Measurements from ENCODE around the gene LTBR. TPM values are rescaled to one million over a fixed set of nuclear protein-coding genes. Genes with fewer than 3 reads are reported as not detected.

The LTBR gene
- total RNA-seq, 1 donor from 2014 or later, result 23.5 TPM

- no peaks in the 10 kb centered on the region for H3K9me3 ChIP-seq (replicated peaks)
- no peaks in the 10 kb centered on the region for H3K27me3 ChIP-seq (ENCODE audit: low read depth)
- no peaks in the 10 kb centered on the region for H3K36me3 ChIP-seq
- no peak for DNase-seq
- peaks cover 14% of the 10 kb centered on the region for H3K4me1 ChIP-seq
- H3K4me3 ChIP-seq, result no peak overlapping the region
- H3K27ac ChIP-seq (replicated peaks), result no peak overlapping the region
- no peak for TF ChIP-seq CTCF (IDR thresholded peaks at IDR 0.05; ENCODE audit: borderline replicate concordance)
- intact Hi-C loops (cut with micrococcal nuclease), result no loop called here
These were observed 50.5 kb downstream of the LTBR start for GRCh38 chr12:6434205-6435140.

- Histone ChIP-seq H3K27ac (replicated peaks) (no peak overlapping the region), H3K36me3 (no peaks in the 10 kb centered on the region), H3K27me3 (ENCODE audit: low read depth) (no peaks in the 10 kb centered on the region), H3K4me3 (no peak overlapping the region), H3K9me3 (replicated peaks) (no peaks in the 10 kb centered on the region), H3K4me1 (peaks cover 2% of the 10 kb centered on the region)
- TF ChIP-seq CTCF (IDR thresholded peaks at IDR 0.05; ENCODE audit: borderline replicate concordance), result no peak
- DNase-seq, result no peak
- intact Hi-C loops (cut with micrococcal nuclease), result no loop called here
These were observed 52.2 kb downstream of the LTBR start for GRCh38 chr12:6435961-6436715.

GRCh38 chr12:6437586-6437985, 53.6 kb downstream of the LTBR start:
- TF ChIP-seq CTCF (IDR thresholded peaks at IDR 0.05; ENCODE audit: borderline replicate concordance), result no peak
- H3K9me3 ChIP-seq (replicated peaks), result no peaks in the 10 kb centered on the region
- no peak for DNase-seq
- H3K27me3 ChIP-seq (ENCODE audit: low read depth), result no peaks in the 10 kb centered on the region
- H3K27ac ChIP-seq (replicated peaks), result no peak overlapping the region
- no peaks in the 10 kb centered on the region for H3K4me1 ChIP-seq
- no peak overlapping the region for H3K4me3 ChIP-seq
- intact Hi-C loops (cut with micrococcal nuclease), result no loop called here
- H3K36me3 ChIP-seq, result no peaks in the 10 kb centered on the region

DNA sequence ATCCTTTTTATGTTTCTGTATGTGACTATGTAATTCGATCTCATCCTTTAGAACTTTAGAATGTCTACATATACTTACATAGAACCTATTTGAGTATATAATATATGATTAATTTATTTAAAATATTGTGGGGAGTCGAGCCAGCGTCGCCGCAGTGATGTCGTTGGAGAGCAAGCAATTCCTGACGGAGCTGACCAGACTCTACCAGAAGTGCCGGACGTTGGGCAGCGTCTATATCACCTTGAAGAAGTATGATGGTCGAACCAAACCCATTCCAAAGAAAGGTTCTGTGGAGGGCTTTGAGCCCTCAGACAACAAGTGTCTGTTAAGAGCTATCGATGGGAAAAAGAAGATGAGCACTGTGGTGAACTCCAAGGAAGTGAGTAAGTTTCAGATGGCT, 54.4 kb downstream of the LTBR start:
- no peaks in the 10 kb centered on the region for H3K27me3 ChIP-seq (ENCODE audit: low read depth)
- intact Hi-C loops (cut with micrococcal nuclease), result no loop called here
- no peak overlapping the region for H3K27ac ChIP-seq (replicated peaks)
- no peak for DNase-seq
- H3K9me3 ChIP-seq (replicated peaks), result no peaks in the 10 kb centered on the region
- no peaks in the 10 kb centered on the region for H3K36me3 ChIP-seq
- H3K4me3 ChIP-seq, result no peak overlapping the region
- TF ChIP-seq CTCF (IDR thresholded peaks at IDR 0.05; ENCODE audit: borderline replicate concordance), result no peak
- H3K4me1 ChIP-seq, result no peaks in the 10 kb centered on the region

DNA sequence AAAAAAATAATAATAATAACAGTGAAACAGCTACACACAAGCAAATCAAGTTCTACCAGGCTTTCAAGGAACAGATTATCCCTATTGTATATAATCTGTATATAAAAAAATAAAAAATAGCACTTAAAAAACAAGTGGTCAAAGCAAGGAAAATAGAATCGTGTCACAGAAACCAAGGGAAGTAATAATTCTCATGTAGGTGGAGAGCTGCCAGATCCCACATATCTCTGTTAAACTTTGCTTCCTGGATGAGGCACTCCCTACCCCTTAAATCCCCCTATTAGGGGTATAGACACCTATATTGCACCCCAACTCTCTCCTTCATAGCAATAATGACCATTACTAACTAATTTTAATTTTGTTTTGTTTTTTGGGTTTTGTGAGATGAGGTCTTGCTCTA, 56.4 kb downstream of the LTBR start:
- intact Hi-C loops (cut with micrococcal nuclease), result no loop called here
- no peak overlapping the region for H3K4me3 ChIP-seq
- H3K4me1 ChIP-seq, result no peaks in the 10 kb centered on the region
- TF ChIP-seq CTCF (IDR thresholded peaks at IDR 0.05; ENCODE audit: borderline replicate concordance), result no peak
- no peak overlapping the region for H3K27ac ChIP-seq (replicated peaks)
- H3K27me3 ChIP-seq (ENCODE audit: low read depth), result no peaks in the 10 kb centered on the region
- H3K9me3 ChIP-seq (replicated peaks), result no peaks in the 10 kb centered on the region
- no peak for DNase-seq
- H3K36me3 ChIP-seq, result no peaks in the 10 kb centered on the region

Other genes with a start within 250 kb of the LTBR start
- 55.5 TPM for gene CD9, start 183.8 kb upstream of the LTBR start, total RNA-seq
- gene PLEKHG6, start 73.5 kb upstream of the LTBR start, total RNA-seq, result 0.08 TPM
- 45.6 TPM for gene TNFRSF1A, start 42.1 kb upstream of the LTBR start, total RNA-seq
- 0.22 TPM for gene SCNN1A, start 8.6 kb upstream of the LTBR start, total RNA-seq
- 0.16 TPM for gene CD27, start 60.8 kb downstream of the LTBR start, total RNA-seq
- gene TAPBPL, start 67.9 kb downstream of the LTBR start, total RNA-seq, result 16.4 TPM
- gene VAMP1, start 86.5 kb downstream of the LTBR start, total RNA-seq, result 4.2 TPM
- gene MRPL51, start 109.1 kb downstream of the LTBR start, total RNA-seq, result 235 TPM
- 9.2 TPM for gene NCAPD2, start 109.9 kb downstream of the LTBR start, total RNA-seq
- gene GAPDH, start 150.4 kb downstream of the LTBR start, total RNA-seq, result 4,161 TPM
- 14.4 TPM for gene IFFO1, start 171.9 kb downstream of the LTBR start, total RNA-seq
- 15.3 TPM for gene NOP2, start 184.1 kb downstream of the LTBR start, total RNA-seq
- gene CHD4, start 223.2 kb downstream of the LTBR start, total RNA-seq, result 151 TPM

Measured in left ventricle myocardium inferior (tissue), 1 donor.